Activated CD4-positive, alpha-beta T cell treated with anti-CD3 and anti-CD28 coated beads for 48 hours (primary cell): ENCODE measurements around the gene TAF12.
A peak's percentile ranks its signal among the peaks of the same experiment; 100 is the strongest.
"Not testable (repeated sequence)": the region's sequence is repeated elsewhere in the genome, so short reads cannot be mapped to it uniquely, and the experiment has no call there.

ENCODE experiments used
- DNase-seq: peaks from one replicate; pipeline ENCODE4 v3.0.0-alpha.2; 2020

Gene TAF12

DNA sequence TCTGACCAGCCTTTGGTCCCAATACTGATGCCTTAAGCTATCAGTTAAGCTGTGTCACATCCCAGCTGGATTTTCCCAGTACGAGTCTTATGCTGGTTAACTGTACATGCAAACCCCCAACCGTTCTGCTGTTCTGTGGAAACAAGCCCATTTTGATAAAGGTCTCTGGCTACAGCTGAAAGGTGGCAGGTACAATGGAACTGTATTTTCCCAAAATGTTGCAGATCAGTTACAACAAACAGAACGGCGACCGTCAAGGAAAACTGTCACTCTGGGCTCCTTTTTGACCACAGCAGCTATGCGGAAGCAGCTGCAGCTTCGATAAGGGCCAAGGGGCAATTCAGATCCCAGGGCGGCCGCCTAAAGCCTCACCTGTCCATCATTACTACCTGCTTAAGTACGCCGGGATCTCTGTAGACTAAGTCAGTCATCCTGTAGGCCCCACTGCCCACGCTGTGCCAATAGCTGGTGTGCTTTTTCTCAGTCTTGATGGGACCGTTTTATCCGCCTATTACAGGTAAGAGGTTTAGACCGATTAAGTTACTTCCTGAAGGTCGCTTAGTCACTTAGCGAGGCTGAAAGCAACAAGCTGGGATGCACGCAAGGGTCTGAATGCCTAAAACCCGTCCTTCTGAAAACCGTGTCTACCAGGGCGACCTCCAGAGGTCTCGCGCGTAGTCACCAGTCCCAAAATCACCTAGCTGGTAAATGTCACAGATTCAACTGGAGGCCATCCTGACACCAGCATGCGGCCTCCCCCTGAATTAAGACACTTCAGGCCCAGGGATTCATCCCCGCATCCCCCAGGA lies 61.9 kb downstream of the TAF12 start:
- peak; percentile 62 for DNase-seq

DNA sequence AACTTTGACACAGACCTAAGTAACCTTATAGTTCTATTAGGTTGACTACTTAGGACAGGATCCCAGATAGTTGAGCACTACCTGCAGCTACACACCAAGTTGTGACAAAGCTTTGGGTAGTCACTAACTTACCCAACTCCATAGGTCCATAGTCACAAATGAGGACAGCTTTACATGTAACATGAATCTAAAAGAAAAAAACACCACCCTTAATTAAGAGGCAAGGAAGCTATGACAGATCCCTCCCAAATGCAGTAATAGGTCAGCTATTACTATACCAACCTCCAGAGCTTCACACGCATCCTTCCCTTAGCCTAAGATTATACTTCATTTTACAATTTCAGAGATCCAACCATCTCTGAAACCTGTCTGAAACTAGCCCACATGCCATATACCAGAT lies 63.5 kb downstream of the TAF12 start:
- DNase-seq, result no peak

DNA sequence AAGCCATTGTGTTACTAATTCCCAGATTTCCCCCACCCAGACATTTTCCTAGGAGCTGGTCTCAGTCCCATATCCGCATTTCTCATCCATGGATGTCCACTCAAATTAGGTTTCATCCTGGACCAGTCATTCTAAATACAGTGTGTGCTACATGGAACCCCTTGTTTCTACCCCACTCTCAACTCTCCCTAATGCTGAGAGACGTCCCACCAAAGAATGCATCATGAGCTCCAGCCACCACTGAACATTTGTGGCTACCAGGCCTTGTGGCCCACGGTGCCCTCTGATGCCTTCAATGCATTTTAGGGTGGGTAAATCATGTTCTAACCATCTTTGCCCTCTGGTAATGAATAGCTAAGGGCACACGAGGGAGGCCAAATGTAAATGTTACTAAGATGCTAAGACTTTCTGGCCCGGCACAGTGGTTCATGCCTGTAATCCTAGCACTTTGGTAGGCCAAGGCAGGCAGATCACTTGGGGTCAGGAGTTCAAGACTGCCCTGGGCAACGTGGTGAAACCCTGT lies 64.1 kb downstream of the TAF12 start:
- DNase-seq, result no peak

DNA sequence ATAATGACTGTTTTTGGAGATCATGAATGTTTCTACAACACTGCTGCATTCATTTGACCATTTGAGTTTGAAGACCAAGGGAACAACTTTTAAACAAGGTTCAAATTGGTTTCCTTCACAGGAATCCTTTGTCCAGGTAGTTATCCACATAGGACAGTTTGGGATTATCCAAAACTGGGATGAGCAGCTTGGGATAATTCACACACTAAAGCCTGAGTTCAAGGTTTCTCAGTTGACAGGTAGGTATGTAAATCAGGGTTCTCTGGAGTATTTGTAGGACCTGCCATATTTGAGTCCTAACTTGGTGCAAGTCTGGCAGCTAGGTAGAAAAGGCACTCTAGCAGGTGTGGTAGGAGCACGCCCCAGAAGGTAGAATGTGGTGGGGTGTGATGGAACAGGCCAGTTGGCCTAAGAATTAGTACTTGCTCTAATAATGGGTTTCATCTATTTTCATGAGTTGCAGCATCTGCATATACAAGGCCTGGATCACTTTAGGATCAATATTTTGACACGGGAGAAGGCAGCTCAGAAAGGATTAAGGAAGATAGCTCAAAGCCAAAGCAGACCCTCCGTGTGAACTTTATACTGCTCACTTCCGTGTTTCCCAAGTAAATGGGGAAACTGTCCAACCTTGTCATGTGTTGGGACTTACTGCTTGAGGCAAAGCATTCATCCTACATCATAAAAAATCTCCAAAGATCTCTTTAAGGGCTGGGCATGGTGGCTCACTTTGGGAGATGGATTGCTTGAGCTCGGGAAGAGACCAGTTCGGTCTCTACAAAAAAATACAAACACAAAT lies 64.9 kb downstream of the TAF12 start:
- no peak for DNase-seq

DNA sequence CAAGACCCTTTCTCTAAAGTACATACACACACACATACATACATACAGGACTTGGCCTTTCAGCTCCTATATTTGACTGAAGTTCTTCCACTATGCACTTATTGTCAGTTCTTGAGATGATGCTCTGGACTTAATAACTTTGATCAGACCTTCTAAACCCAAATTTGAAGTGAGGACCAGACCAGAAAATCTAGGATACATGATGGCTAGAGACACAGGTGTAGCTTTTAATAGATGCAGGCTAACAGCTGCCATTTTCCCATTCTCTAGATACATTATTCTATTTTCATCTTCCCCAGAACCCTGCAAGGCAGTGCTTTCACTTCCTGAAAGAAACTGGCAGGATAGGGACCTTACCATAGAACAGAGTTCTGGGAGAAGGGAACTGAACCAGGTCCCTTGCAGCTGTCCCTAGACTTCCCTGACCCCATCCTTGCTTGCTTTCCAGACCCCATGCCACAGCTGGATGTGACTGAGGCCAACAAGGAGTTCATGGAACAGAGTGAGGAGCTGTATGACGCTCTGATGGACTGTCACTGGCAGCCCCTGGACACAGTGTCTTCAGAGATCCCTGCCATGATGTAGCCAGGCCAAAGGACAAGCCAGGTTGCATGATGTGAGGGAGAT lies 65.7 kb downstream of the TAF12 start:
- DNase-seq, result peak; percentile 17

DNA sequence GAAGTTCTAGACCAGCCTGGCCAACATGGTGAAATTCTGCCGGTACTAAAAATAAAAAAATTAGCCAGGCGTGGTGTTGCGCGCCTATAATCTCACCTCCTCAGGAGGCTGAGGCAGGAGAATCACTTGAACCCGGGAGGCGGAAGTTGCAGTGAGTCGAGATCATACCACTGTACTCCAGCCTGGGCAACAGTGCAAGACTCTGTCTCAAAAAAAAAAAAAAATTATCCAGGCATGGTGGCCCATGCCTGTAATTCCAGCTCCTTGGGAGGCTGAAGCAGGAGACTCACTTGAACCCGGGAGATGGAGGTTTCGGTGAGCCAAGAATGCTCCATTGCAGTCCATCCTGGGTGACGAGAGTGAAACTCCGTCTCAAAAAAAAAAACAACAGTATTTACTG lies 69.3 kb downstream of the TAF12 start:
- no peak for DNase-seq

DNA sequence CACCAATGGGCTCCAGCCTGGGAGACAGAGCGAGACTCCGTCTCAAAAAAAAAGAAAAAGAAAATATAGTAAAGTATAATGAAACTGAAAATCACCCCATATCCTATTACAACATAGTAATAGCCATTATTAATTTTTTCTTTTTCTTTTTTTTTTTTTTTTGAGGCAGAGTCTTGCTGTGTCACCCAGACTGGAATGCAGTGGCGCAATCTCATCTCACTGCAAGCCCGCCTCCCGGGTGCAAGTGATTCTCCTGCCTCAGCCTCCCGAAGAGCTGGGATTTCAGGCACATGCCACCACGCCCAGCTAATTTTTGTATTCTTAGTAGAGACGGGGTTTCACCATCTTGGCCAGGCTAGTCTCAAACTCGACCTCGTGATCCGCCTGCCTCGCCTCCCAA lies 70.0 kb downstream of the TAF12 start:
- not testable (repeated sequence) for DNase-seq

DNA sequence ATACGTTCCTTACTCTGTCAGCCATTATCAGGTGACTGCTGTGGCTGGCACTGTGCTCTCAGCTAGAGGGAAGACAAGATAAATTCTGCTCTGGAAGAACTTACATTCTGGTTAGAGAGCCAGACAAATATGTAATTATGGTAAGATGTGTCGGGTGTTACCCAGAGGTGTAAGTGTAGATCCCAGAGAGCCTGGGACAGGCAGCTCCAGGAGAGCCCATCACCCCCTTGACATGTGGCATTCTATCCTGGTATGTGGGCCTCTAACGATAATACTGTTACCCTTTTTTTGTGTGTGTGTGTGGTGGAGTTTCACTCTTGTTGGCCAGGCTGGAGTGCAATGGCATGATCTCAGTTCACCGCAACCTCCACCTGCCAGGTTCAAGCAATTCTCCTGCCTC lies 71.0 kb downstream of the TAF12 start:
- no peak for DNase-seq

DNA sequence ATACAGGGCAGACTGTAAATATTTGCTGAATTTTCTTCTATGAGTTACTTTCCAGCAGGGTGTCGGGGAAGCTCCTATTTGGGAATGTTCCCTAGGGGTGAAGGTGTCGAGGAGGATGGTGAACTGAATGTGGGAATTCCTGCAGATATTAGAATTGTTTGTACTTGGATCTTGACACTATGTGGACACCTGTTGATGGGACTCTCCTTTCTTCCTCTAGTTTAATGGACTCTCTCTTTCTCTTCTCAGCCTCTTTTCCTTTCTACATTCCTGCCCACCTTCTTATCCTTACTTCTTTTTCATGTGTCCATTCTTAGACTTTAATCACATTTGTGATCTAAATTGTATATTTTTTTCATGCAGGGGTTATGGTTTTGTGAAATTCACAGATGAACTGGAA lies 75.9 kb downstream of the TAF12 start:
- DNase-seq, result no peak

DNA sequence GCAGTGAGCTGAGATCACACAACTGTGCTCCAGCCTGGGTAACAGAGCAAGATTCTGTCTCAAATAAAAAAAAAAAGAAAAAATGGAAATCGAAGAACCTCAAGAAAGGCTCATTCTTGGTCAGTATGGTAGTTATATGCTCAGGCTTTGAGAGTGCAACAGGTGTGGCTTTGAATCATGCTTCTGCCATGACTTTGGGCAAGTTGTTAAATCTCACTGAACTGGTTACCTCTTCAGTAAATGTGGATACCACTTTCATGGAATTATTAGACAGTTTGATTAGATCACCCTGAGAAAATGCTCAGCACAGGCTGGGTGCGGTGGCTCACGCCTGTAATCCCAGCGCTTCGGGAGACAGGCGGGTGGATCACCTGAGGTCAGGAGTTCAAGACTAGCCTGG lies 77.1 kb downstream of the TAF12 start:
- no peak for DNase-seq

DNA sequence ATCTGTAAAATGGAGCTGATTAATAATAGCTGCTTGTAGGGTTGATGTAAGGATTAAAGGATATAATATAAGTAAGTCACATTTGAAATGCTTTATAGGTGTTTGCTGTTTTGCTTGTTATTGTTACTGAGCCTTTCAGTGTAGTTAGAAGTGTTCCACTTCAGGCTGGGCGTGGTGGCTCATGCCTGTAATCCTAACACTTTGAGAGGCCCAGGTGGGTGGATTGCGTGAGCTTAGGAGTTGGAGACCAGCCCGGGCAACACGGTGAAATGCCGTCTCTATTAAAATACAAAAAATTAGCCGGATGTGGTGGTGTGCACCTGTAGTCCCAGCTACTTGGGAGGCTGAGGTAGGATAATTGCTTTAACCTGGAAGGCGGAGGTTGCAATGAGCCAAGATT lies 77.8 kb downstream of the TAF12 start:
- DNase-seq, result no peak

DNA sequence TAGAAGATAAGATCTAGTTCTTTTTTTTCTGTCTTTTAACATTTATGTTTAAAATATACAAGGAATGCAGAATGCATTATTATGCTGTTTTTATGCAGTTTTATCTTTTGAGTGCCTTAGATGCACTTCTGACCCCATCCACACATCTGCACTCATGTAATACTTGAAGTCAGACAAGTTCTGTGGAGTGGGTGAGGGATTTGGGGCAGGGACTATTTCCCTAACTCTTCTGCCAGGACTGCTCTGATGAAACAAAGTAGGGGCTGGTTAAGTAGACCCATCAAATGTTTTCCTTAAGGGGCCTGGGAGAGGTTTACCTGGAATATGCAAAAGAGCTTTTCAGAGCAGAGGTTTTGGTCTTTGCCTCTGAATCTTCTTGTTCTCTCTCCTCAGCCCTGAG lies 78.6 kb downstream of the TAF12 start:
- no peak for DNase-seq

DNA sequence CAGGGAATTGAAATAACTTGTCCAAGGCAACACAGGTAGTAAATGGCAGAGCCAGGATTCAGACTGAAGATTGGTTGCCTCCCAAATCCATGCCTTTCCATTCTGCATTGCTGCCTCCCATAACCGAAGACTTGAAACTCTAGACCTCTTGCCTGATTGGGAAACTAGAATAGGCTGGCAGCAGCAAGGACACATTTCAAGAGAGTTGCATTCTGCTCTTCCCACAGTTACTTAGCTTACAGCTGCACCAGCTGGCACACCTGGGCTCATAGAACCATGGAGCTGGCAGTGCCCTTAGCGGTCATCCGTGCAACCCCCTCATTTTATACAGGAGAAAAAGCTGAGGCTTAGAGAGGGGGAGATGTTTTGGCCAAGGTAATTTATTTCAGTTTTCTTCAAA lies 82.0 kb downstream of the TAF12 start:
- DNase-seq, result no peak
